ENCODE measurements around the gene BOLA3.

- TF ChIP-seq EZH2 (IDR thresholded peaks at IDR 0.05; ENCODE audit: insufficient read depth, poor library complexity, severe bottlenecking), result no peak
- no peak for TF ChIP-seq EZH2phosphoT487 (IDR thresholded peaks at IDR 0.05; ENCODE audit: insufficient read depth, low read depth)
These were observed 15.8 kb downstream of the BOLA3 start for GRCh38 chr2:74131901-74132300.

Data from GM23248 (cell line).